Measurements from ENCODE around the gene METTL26.

DNA sequence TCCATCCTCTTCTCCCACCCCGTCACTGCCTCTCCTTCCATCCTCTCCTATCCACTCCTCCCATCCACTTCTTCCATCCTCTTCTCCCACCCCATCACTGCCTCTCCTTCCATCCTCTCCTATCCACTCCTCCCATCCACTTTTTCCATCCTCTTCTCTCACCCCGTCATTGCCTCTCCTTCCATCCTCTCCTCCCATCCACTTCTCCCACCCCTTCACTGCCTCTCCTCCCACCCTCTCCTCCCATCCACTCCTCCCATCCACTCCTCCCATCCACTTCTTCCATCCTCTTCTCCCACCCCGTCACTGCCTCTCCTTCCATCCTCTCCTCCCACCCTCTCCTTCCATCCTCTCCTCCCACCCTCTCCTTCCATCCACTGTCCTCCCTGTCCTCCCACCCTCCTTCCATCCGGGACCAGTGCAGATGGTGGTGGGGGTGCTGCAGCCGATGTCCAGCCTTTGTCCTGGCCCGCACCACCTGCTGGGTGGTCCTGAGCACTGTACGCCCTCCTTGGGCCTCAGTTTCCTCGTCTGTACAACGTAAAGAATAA lies 4.2 kb downstream of the METTL26 start:
- no peak for TF ChIP-seq RAD21 (IDR thresholded peaks at IDR 0.05; ENCODE audit: insufficient read depth, low read depth, low read length)
- TF ChIP-seq FOXK2 (IDR thresholded peaks at IDR 0.05), result no peak
- TF ChIP-seq SREBF1 (IDR thresholded peaks at IDR 0.05; ENCODE audit: low read length), result no peak
- TF ChIP-seq JUNB (IDR thresholded peaks at IDR 0.05), result no peak
- TF ChIP-seq, protein P1, sequence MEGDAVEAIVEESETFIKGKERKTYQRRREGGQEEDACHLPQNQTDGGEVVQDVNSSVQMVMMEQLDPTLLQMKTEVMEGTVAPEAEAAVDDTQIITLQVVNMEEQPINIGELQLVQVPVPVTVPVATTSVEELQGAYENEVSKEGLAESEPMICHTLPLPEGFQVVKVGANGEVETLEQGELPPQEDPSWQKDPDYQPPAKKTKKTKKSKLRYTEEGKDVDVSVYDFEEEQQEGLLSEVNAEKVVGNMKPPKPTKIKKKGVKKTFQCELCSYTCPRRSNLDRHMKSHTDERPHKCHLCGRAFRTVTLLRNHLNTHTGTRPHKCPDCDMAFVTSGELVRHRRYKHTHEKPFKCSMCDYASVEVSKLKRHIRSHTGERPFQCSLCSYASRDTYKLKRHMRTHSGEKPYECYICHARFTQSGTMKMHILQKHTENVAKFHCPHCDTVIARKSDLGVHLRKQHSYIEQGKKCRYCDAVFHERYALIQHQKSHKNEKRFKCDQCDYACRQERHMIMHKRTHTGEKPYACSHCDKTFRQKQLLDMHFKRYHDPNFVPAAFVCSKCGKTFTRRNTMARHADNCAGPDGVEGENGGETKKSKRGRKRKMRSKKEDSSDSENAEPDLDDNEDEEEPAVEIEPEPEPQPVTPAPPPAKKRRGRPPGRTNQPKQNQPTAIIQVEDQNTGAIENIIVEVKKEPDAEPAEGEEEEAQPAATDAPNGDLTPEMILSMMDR (IDR thresholded peaks at IDR 0.05 in 2 of 3, conservative IDR thresholded peaks at IDR 0.05 in 1 of 3; ENCODE audit: control insufficient read depth in 2 of 3, extremely low read depth in 1 of 3, insufficient read depth in 1 of 3, low read depth in 3 of 3, low read length in 3 of 3), result no peak
- no peak for TF ChIP-seq CREM (IDR thresholded peaks at IDR 0.05; ENCODE audit: low read depth)

Data from GM12878 (cell line).